ENCODE measurements around the gene RBM5. TPM values are rescaled to one million over a fixed set of nuclear protein-coding genes. Genes with fewer than 3 reads are reported as not detected.

Gene RBM5
- polyA plus RNA-seq, 3 donors = 54.6 to 76.0 (median 60.2) TPM

GRCh38 chr3:50167841-50168209, 79.1 kb downstream of the RBM5 start:
- no peak overlapping the region for H3K27ac ChIP-seq (ENCODE audit: low read depth, low read length)
- 84 to 88% (median 86%) methylated on average over 7 of the region's 7 CpGs for WGBS, 3 donors

GRCh38 chr3:50168388-50168787, 79.7 kb downstream of the RBM5 start:
- no peak overlapping the region for H3K27ac ChIP-seq (ENCODE audit: low read depth, low read length)
- WGBS, 3 donors = 45 to 63% (median 48%) methylated on average over 9 of the region's 9 CpGs

Other genes starting within 250 kb of the RBM5 start
- gene TRAIP, start 232.4 kb upstream of the RBM5 start, polyA plus RNA-seq = 1 to 10 TPM in 1 of 3 donors, under 1 TPM in 2; 0.64 to 1.0 (median 0.84) TPM
- gene CAMKV, start 219.0 kb upstream of the RBM5 start, polyA plus RNA-seq = under 1 TPM in 1 of 3 donors, not detected in 2; 0.07 TPM
- 1 to 10 TPM; 2.5 to 7.7 (median 6.7) TPM for gene MST1R, start 185.0 kb upstream of the RBM5 start, polyA plus RNA-seq
- 10 to 100 TPM in 1 of 3 donors, 1 to 10 TPM in 2; 5.1 to 10.2 (median 9.7) TPM for gene MON1A, start 159.1 kb upstream of the RBM5 start, polyA plus RNA-seq
- gene RBM6, start 148.8 kb upstream of the RBM5 start, polyA plus RNA-seq = 100 to 1,000 TPM in 1 of 3 donors, 10 to 100 TPM in 2; 39.5 to 161 (median 54.7) TPM
- gene SEMA3F, start 66.4 kb downstream of the RBM5 start, polyA plus RNA-seq = 10 to 100 TPM in 2 of 3 donors, 1 to 10 TPM in 1; 5.5 to 35.5 (median 23.8) TPM
- gene GNAT1, start 102.7 kb downstream of the RBM5 start, polyA plus RNA-seq = under 1 TPM in 1 of 3 donors, not detected in 2; 0.13 TPM
- 10 to 100 TPM in 1 of 3 donors, under 1 TPM in 1, not detected in 1; 0.34 to 22.0 TPM for gene SLC38A3, start 116.4 kb downstream of the RBM5 start, polyA plus RNA-seq
- gene GNAI2, start 147.3 kb downstream of the RBM5 start, polyA plus RNA-seq = 100 to 1,000 TPM in 2 of 3 donors, 10 to 100 TPM in 1; 53.4 to 242 (median 211) TPM
- 10 to 100 TPM; 17.9 to 29.2 (median 21.1) TPM for gene SEMA3B, start 180.2 kb downstream of the RBM5 start, polyA plus RNA-seq
- gene LSMEM2, start 190.2 kb downstream of the RBM5 start, polyA plus RNA-seq = under 1 TPM in 2 of 3 donors, not detected in 1; 0.15 TPM
- 100 to 1,000 TPM in 1 of 3 donors, 10 to 100 TPM in 2; 54.3 to 114 (median 77.3) TPM for gene IFRD2, start 203.5 kb downstream of the RBM5 start, polyA plus RNA-seq
- gene HYAL3, start 210.5 kb downstream of the RBM5 start, polyA plus RNA-seq = 1 to 10 TPM; 1.7 to 4.0 (median 2.5) TPM
- 10 to 100 TPM in 1 of 3 donors, 1 to 10 TPM in 2; 7.0 to 14.4 (median 7.6) TPM for gene NAA80, start 210.5 kb downstream of the RBM5 start, polyA plus RNA-seq
- gene HYAL1, start 214.7 kb downstream of the RBM5 start, polyA plus RNA-seq = 10 to 100 TPM in 2 of 3 donors, 1 to 10 TPM in 1; 6.3 to 19.0 (median 14.9) TPM
- 100 to 1,000 TPM in 1 of 3 donors, 10 to 100 TPM in 2; 29.0 to 140 (median 80.3) TPM for gene HYAL2, start 233.8 kb downstream of the RBM5 start, polyA plus RNA-seq
- 10 to 100 TPM; 26.3 to 56.5 (median 31.2) TPM for gene TUSC2, start 239.3 kb downstream of the RBM5 start, polyA plus RNA-seq

Data from adipose tissue (tissue), 3 donors.